Measurements from ENCODE around the gene KIAA2012.

Gene KIAA2012

GRCh38 chr2:202114291-202114690, 41.2 kb downstream of the KIAA2012 start:
- DNase-seq (ENCODE audit: low spot score): no peak
- in situ Hi-C loops (cut with MboI; ENCODE audit: low pct_unique_long_range_greater_than_20kb, low sequenced_read_pairs, unreplicated experiment): no loop called here
- TF ChIP-seq CTCF (IDR thresholded peaks at IDR 0.05; ENCODE audit: extremely low read depth, insufficient read depth, missing control alignments): no peak

- in situ Hi-C loops (cut with MboI; ENCODE audit: low pct_unique_long_range_greater_than_20kb, low sequenced_read_pairs, unreplicated experiment): no loop called here
- no peak for DNase-seq (ENCODE audit: low spot score)
- TF ChIP-seq CTCF (IDR thresholded peaks at IDR 0.05; ENCODE audit: extremely low read depth, insufficient read depth, missing control alignments): no peak
Observed at GRCh38 chr2:202114795-202115194, 41.7 kb downstream of the KIAA2012 start.

DNA sequence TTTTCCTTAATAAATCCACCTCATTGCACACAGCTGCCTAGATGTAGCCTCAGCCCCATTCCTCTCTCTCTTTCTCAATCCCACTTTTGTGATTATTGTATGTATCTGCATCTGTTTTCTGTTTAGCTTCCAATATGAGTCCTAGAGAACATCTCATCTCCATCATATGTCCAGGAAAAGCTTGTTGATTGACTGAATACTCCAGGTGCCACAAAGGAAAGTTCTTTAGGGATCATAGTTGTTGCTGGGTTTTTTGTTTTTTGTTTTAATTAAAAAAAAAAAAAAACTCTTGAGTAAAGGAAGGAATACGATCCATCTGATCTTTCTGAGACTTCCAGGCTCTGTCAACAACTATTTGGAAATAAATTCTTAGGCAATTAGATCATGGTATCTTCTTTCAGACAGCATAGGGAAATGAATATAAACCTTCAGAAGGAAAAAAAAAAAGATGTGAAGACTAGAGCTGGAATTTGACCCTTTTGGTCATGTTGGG, 42.5 kb downstream of the KIAA2012 start:
- in situ Hi-C loops (cut with MboI; ENCODE audit: low pct_unique_long_range_greater_than_20kb, low sequenced_read_pairs, unreplicated experiment): no loop called here
- TF ChIP-seq CTCF (IDR thresholded peaks at IDR 0.05; ENCODE audit: extremely low read depth, insufficient read depth, missing control alignments): no peak
- no peak for DNase-seq (ENCODE audit: low spot score)

DNA sequence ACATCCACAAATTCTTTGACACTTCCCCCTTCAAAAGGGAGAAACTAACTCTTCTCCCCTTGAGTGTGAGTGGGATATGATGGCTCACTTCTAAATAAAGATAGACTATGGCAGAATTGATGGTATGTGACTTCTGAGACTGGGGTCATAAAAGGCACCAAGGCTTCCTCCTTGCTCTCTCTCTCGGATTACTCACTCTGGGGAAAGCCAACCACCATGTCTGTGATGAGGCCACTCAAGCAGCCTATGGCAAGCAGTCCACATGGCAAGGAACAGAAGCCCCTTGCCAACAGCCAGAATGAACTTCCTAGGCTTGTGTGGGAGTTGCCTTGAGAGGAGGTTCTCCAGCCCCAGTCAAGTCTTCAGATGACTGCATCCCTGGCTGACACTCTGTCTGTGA, 43.6 kb downstream of the KIAA2012 start:
- TF ChIP-seq CTCF (IDR thresholded peaks at IDR 0.05; ENCODE audit: extremely low read depth, insufficient read depth, missing control alignments): no peak
- DNase-seq (ENCODE audit: low spot score): no peak
- in situ Hi-C loops (cut with MboI; ENCODE audit: low pct_unique_long_range_greater_than_20kb, low sequenced_read_pairs, unreplicated experiment): no loop called here

DNA sequence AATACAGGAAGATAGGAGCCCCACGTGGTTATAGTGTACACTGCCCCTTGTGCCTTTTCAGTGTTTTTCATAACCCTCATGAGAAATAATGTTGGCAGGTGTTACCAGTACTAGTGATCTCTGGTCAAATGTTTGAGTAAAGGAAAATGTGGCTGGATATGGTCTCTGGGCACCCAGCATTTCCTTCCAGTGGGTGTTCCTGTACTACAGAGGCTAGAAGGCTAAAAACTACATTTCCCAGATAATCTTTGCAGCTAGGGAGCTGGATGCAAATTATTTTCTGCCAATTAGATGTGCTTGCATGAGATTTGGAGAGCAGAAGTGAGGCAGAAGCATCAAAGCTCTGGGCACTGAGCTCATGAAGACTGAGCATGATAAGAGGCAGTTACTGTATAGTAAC, 45.1 kb downstream of the KIAA2012 start:
- TF ChIP-seq CTCF (IDR thresholded peaks at IDR 0.05; ENCODE audit: extremely low read depth, insufficient read depth, missing control alignments): no peak
- in situ Hi-C loops (cut with MboI; ENCODE audit: low pct_unique_long_range_greater_than_20kb, low sequenced_read_pairs, unreplicated experiment): no loop called here
- no peak for DNase-seq (ENCODE audit: low spot score)

DNA sequence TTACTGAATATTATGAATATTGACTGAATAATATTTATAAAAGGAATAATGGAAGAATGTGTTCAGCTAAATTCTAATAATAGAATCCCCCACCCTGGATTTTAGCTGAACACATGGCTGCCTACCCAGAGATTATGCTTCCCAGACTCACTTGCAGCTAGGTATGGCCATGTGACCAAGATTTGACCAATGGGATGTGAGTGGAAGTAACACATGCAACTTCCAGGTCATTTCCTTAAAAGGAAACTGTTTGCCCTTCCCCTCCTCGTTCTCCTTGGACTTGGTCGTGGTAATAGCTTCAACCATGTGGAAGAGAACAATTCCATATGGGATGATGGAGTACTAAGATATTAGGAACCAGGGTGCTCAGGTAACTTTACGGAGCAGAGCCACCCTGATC, 47.8 kb downstream of the KIAA2012 start:
- DNase-seq (ENCODE audit: low spot score): no peak
- no peak for TF ChIP-seq CTCF (IDR thresholded peaks at IDR 0.05; ENCODE audit: extremely low read depth, insufficient read depth, missing control alignments)
- in situ Hi-C loops (cut with MboI; ENCODE audit: low pct_unique_long_range_greater_than_20kb, low sequenced_read_pairs, unreplicated experiment): no loop called here
